Kidney (tissue), 14 donors: ENCODE results near the gene MRPL17. TPM values are rescaled to one million over a fixed set of nuclear protein-coding genes. Genes with fewer than 3 reads are reported as not detected.

Experiments
- DNase-seq, 5 donors: peaks; one replicate each; pipeline ENCODE4 v3.0.0-alpha.2; 2013 to 2020
- FAIRE-seq: peaks from 2 replicates; lab custom pipeline; 2012; peaks lifted over from hg19 to GRCh38; lab: Jason Lieb, UNC
- H3K27ac ChIP-seq, 2 donors: one replicate each; pipeline ENCODE4 v1.7.0; 2013; ENCODE audit warnings: low read depth in 2 of 2, low read length in 2 of 2, inconsistent platforms in 1 of 2
- H3K27me3 ChIP-seq: one replicate; pipeline ENCODE4 v1.7.1; 2013; ENCODE audit warnings: low read length, inconsistent platforms; ENCODE audit not compliant: control insufficient read depth, insufficient read depth
- H3K36me3 ChIP-seq, 3 donors: one replicate each; pipeline versions ENCODE4 v1.7.0 to v1.7.1; 2013; ENCODE audit warnings: low read length in 3 of 3, control low read depth in 1 of 3, inconsistent platforms in 1 of 3; ENCODE audit not compliant: insufficient read depth in 3 of 3, control insufficient read depth in 2 of 3
- H3K4me1 ChIP-seq, 3 donors: one replicate each; pipeline versions ENCODE4 v1.7.0 to v1.7.1; 2013; ENCODE audit warnings: low read length in 3 of 3, inconsistent platforms in 1 of 3, low read depth in 1 of 3; ENCODE audit not compliant: control insufficient read depth in 2 of 3, insufficient read depth in 2 of 3
- H3K4me3 ChIP-seq, 3 donors: one replicate each; pipeline versions ENCODE4 v1.7.0 to v1.8.1; 2013; ENCODE audit warnings: low read length in 3 of 3, control low read depth in 1 of 3, inconsistent platforms in 1 of 3
- H3K9ac ChIP-seq, 3 donors: one replicate each; pipeline versions ENCODE4 v1.7.0 to v1.7.1; 2013; ENCODE audit warnings: low read length in 3 of 3, control low read depth in 1 of 3, inconsistent platforms in 1 of 3
- H3K9me3 ChIP-seq, 3 donors: one replicate each; pipeline versions ENCODE4 v1.7.0 to v1.7.1; 2013; ENCODE audit warnings: low read length in 3 of 3, control low read depth in 1 of 3, inconsistent platforms in 1 of 3; ENCODE audit not compliant: control insufficient read depth in 2 of 3, insufficient read depth in 1 of 3
- intact Hi-C: fragments of 100-400 bp; cut with DNase I; formaldehyde crosslinking; loops from one replicate; pipeline ENCODE4 v1.11.1; 2022
- polyA plus RNA-seq: library from polyadenylated mRNA; stranded (reverse); fragments of 350-450 nt; fragmentation: Illumina TruSeq; extraction: RNeasy Lipid Tissue Mini Kit (QIAGEN cat#74804); gene quantifications from one replicate; pipeline ENCODE4 v1.2.3, GENCODE V29; 2014; ENCODE audit warnings: low read depth, low replicate concordance; ENCODE audit not compliant: insufficient read depth
- total RNA-seq: library from RNA; stranded (reverse); fragmentation: NEBNext Ultra II Directional; extraction: Animal tissue kit (Norgen Biotek cat#: 25700); gene quantifications from one replicate; pipeline ENCODE4 v1.2.1, GENCODE V29; 2021
- TF ChIP-seq, protein P1 (sequence below): IDR thresholded peaks from 3 replicates; pipeline ENCODE4 v1.5.1; 2012; ENCODE audit warnings: mild to moderate bottlenecking, moderate library complexity, borderline replicate concordance; ENCODE audit not compliant: insufficient read depth; ENCODE audit errors: extremely low read depth
- donor health status: control.
- donor health status: control.
- donor health status: control.
- donor health status: control.
- donor health status: control.
- donor health status: DM: yes; HTN: yes; CAD: no.
- donor health status: Normal renal cell carcinoma (clear cell type).

Gene MRPL17
- total and polyA plus RNA-seq, 2 donors from 2014 or later = 44.0 to 121 TPM

DNA sequence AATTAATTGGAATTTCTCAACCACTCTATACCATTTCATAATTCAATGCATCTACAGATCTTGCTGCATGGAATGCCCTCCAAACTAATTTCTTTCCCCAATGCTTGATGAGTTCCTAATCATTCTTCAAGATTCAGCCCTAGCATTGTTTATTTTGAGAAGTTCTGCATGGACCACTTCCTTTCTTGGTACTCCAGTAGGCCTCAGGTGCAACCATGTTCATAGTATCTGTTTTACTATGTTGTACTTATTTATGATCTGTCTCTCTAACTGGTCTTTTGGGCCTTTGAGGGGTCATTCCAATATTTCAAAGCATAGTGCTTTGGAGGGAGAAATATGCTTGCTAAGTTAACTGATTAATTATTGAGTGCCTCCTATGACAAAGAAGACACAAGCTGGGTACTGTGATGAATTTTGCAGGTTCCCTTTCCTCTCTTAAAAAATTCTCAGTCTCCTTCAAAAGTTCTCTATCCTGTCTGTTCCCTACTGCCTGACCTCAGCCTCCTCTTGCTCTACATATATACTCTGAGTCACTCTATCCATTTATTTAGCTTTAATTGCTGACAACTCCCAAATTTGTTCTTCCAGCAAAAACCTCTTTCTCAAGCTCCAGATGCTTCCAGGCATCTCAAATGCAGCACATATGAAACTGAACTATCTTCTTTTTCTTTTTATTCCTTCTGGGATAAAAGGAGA is 9.5 kb downstream of the MRPL17 start:
- FAIRE-seq = no peak
- no peaks in the 10 kb centered on the region for H3K9me3 ChIP-seq
- no peaks in the 10 kb centered on the region for H3K4me1 ChIP-seq
- no peak overlapping the region for H3K9ac ChIP-seq
- H3K27me3 ChIP-seq = no peaks in the 10 kb centered on the region
- no peaks in the 10 kb centered on the region for H3K36me3 ChIP-seq
- no peak overlapping the region for H3K27ac ChIP-seq
- intact Hi-C loops = no loop called here
- no peak overlapping the region for H3K4me3 ChIP-seq
- TF ChIP-seq, protein P1, sequence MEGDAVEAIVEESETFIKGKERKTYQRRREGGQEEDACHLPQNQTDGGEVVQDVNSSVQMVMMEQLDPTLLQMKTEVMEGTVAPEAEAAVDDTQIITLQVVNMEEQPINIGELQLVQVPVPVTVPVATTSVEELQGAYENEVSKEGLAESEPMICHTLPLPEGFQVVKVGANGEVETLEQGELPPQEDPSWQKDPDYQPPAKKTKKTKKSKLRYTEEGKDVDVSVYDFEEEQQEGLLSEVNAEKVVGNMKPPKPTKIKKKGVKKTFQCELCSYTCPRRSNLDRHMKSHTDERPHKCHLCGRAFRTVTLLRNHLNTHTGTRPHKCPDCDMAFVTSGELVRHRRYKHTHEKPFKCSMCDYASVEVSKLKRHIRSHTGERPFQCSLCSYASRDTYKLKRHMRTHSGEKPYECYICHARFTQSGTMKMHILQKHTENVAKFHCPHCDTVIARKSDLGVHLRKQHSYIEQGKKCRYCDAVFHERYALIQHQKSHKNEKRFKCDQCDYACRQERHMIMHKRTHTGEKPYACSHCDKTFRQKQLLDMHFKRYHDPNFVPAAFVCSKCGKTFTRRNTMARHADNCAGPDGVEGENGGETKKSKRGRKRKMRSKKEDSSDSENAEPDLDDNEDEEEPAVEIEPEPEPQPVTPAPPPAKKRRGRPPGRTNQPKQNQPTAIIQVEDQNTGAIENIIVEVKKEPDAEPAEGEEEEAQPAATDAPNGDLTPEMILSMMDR = no peak
- DNase-seq = no peak

- peaks cover 0 to 3% (median 0%) of the 10 kb centered on the region in 3 donors for H3K4me1 ChIP-seq
- no peak overlapping the region for H3K4me3 ChIP-seq
- FAIRE-seq = no peak
- no peak overlapping the region for H3K9ac ChIP-seq
- intact Hi-C loops = no loop called here
- no peak for DNase-seq
- no peaks in the 10 kb centered on the region for H3K27me3 ChIP-seq
- no peaks in the 10 kb centered on the region for H3K36me3 ChIP-seq
- H3K9me3 ChIP-seq = no peaks in the 10 kb centered on the region
- TF ChIP-seq, protein P1 = no peak
- no peak overlapping the region for H3K27ac ChIP-seq
These were observed 11.1 kb downstream of the MRPL17 start for GRCh38 chr11:6671991-6672390.

DNA sequence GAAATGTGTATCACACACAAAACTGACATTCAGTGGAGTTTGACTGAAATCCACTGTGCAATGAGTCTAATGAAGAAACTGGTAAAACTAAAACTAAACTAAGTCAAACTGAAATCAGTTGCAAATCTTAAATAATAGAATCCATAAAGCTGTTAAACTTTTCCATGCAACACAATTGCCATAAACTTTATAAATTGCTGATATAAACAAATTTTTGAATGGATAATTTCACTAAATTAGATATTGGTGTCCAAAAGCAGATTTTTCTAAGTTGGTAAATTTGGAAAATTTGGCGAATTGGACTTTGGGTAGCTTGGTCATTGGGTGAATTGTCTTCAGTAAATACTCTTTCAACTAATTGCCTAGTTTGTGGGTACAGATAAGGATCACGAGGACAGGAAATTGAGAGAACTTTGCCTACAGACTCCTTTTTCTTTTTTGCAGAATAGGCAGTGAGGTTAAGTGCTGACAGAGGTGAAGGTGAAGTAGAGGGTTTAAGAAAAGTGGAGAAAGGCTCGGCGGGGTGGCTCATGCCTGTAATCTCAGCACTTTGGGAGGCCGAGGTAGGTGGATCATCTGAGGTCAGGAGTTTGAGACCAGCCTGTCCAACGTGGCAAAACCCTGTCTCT is 12.8 kb downstream of the MRPL17 start:
- Histone ChIP-seq H3K9me3 (no peaks in the 10 kb centered on the region), H3K9ac (no peak overlapping the region), H3K4me3 (no peak overlapping the region), H3K4me1 (peaks cover 0 to 3% (median 0%) of the 10 kb centered on the region in 3 donors), H3K27me3 (no peaks in the 10 kb centered on the region), H3K36me3 (no peaks in the 10 kb centered on the region), H3K27ac (no peak overlapping the region)
- intact Hi-C loops = no loop called here
- FAIRE-seq (no peak), DNase-seq (no peak)
- TF ChIP-seq, protein P1 = no peak
